ENCODE data around the gene CD300LD.

Gene CD300LD

DNA sequence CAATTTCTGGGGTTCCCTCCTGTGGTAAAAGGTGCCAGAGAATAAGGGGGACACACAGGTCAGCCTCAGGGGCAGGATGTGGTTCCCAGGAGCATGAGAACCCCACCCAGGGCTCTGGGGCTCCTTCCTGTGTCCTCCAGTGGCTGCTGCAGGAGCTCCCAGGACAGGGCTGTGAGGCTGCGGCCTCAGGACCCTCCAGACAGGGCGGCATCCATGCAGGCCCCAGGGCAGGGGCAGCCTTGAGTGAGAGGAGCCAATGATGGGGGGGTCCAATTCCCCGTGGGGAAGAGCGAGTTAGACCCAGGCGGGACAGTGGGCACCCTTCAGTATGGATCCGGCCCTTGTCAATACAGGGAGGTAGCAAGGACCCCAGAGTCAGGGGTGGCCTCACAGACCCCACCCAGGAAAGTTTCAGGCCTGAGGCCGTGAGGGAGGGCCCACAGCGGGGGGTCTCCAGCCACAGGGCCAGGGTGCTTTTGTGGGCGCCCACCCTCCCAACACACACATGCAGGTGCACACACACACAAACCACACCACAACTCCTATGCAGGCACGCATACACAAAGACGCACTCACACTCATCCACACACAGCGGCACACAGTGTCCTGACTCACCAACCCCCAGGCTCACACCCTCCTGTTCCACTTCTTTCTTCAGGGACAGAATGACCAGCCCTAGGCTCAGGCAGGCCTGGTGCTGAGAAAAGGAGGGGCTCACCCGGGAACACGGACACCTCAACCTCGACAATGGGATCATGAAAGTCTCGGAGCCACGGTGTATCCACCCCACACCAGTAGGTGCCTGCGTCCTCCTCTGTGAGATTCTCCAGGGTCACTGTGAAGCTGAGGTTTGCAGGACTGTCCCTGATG lies 48.0 kb downstream of the CD300LD start:
- DNase-seq (ENCODE audit: low read depth, low spot score): no peak

DNA sequence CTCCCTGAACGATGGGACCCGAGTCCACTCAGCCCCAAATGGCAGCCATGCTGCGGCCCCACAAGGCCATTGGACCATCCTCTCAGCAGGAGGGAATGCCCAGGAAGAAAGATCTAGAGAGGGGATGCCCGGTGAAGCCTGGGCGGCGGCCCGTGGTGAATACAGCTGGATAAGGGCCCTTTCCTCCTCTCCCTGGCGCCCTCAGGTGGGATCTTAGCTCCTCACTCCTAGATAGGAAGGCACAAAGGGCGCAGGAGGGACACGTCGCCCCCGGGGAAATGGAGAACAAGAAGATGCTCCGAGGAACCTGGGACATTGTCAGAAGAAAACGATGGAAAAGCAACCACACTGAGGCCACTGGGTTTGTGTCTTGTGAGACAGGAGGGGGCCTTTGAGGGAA lies 48.7 kb downstream of the CD300LD start:
- DNase-seq (ENCODE audit: low read depth, low spot score): no peak

DNA sequence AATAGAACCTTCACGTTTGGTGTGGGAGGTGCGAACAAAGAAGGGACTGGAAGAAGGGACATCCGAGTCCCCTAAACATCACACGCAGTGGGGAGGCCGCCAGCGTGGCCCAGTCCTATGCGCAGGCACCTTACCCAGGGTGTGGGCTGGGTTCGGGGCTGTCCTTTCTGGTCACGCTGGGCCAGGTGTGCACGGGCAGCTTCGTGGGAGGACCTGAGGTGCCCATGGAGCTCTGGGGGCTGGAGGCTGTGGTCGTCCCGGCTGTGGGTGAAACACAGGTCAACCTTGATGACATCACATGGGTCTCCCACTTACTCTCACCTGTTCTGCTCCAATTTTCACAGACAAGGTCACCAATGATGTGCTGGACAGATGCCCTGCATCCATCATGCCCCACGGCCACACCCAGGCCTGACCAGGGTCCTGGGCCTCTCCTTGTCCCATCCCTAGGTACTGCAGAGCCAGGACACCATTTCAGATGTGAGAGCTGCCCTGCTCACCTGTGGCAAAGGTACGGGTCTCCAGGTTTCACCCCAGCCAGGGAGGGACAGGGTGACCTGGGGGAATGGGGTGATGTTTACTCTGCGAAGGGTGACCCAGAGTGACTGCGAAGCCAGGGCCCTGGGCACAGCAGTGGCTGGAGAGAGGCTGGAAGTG lies 49.2 kb downstream of the CD300LD start:
- no peak for DNase-seq (ENCODE audit: low read depth, low spot score)

DNA sequence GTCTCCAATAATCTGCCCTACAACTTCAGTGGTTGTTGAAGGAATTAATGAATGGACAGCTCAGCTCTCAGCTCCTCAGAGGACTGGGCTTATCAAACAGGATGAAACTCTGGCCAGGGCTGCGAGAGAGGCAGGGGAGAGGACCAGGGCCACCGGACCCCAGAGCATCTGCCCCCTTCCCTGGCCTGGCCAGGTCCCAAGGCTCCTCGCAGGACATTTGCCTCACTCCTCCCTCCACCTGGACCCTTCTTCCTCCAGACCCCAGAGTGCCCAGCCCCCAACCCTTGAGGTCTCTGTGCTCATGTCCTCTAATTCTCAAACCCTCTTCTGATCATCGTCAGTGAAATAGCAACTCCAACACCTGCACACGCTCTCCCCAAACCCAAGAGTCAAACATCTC lies 49.9 kb downstream of the CD300LD start:
- DNase-seq (ENCODE audit: low read depth, low spot score): no peak

DNA sequence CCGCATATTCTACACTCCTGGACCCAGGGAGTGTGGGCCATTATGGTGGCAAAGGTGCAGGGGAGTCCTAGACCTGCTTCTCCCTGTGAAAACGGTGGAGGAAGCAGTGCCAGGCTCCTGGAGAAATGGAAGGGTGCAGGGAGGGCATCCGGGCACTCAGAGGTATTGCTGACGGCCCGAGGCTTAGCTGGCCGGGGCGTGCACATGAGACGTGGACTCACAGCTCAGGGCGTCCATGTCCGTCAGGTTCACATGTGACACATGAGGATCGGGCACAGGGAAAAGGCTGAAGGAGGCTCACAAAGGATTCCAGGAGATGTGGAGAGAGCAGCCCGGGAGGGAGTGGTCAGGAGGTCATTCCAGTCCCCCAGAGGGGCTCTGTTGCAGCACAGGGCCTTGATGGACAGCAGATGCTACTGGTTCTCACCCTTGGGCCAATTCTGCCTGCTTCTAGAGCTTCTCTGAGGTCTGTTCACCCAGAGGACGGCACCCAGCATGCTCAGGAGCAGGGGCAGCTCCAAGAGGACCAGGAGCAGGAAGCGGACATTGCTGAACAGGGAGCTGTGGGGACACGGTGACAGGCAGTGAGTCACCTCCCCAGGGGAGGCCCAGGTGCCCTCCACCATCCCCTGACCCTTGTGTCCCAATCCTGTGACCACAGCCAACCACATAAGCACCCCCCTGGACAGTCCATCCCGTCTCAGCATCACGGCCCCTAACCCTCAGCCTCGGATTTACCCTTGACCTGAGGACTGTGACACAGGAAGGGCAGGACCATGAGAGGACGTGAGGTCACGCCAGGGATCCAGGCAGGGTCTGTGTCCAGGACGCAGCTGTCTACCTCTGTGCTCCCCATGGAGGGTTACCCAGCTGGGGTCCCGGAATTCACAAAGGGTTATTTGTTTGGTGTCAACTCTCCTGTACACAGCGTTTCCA lies 50.6 kb downstream of the CD300LD start:
- DNase-seq (ENCODE audit: low read depth, low spot score): no peak

DNA sequence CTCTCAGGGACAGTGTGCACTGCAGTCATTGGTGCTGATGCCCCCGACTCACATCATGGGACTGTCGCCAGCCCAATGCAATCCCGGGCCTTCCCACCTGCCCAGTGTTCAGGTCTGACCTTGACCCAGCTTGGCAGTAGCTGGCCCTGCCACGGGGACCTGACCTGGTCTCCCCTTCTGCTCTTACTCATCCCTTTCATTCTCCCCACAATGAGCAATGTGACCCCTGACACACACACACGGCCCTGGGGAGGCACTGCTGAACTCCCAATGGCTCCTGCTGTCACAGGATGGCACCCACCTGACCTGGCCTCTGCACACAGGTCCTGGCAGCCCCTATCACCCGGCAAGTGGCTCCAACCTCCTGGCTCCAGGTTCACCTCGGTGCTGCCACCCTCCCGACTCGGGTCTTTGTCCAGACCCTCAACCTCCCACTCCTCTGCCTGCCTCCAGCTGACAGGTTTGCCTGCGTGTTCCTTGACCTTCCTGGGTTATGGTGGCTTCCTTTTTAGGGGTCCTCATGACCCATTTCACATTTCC lies 52.7 kb downstream of the CD300LD start:
- DNase-seq (ENCODE audit: low read depth, low spot score): no peak

DNA sequence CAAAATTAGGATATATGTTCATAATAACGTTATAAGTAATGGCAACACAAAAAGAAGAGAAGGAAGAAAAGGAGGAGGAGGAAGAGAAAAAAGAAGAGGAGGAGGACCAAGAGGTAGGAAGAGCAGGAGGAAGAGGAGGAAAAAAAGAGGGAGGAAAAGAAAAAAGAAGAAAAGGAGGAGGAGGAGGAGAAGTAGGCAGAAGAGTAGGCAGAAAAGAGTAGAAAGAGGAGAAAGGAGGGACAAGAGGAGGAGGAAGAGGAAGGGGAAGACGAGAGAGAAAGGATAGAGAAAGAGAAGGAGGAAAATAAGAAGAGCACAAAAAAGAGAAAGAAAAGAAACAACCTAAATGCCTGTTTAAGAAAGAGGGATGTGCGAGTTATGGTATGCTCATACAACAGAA lies 55.2 kb downstream of the CD300LD start:
- no peak for DNase-seq (ENCODE audit: low read depth, low spot score)

DNA sequence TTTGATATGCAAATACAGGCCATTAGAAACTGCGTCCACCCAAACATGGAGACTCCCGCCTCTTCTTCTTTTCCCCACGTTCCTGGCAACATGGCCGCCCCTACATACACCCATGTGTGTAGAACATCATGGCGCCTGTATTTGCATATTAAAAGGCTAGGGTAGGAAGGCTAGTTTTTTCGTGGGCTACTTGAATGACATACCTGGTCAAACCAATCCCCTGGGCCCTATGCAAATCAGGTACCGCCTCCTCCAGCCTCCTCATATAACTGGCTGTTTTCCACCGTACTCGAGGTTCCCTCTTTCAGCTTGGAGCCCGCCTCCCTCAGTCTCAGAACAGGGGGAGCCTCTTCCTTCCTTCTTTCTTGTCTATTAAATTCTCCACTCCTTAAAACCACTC lies 60.0 kb downstream of the CD300LD start:
- DNase-seq (ENCODE audit: low read depth, low spot score): peak; percentile 90

DNA sequence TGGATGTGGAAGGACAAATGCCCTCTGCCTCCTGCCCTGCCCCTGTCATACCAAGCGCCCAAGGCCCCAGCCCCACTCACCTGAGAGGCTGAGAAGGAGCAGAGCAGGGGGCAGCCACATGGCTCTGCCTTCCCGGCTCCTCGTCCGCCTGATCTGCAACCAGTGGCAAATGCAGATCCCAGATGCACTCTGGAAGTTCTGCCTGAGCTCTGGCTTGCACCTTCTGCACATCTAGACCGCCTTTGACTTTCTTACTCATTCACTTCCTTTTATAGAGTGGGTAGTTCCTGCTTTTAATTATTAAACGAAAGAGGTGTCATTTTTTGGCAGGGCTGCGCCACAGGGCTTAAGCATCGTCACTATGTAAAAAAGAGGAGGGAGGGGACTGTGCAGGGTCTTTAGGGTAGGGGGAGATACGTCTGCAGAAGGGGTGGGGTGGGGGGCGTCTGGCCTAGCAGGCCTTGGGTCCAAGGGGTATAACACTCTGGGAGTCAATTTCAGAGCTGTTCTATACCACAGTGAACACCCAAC lies 60.8 kb downstream of the CD300LD start, which contains the start of gene CD300LB:
Gene CD300LB, minus strand, starts transcription at position 245 of the 531 bp plus-strand sequence. Its CDS starts 125 bp downstream, at position 120.
- no peak for DNase-seq (ENCODE audit: low read depth, low spot score)

DNA sequence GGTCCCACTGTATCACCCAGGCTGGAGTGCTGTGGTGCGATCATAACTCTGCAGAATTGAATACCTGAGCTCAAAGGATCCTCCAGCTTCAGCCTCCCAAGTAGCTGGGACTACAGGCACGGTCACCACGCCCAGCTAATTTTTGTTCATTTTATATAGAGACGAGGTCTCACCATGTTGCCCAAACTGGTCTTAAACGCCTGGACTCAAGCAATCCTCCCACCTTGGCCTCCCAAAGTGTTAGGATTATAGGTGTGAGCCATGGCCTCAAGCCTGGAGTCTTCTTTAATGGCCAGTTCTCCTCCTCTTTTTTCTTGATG lies 61.3 kb downstream of the CD300LD start:
- DNase-seq (ENCODE audit: low read depth, low spot score): no peak

All from ELF-1 (cell line).